ENCODE data around the gene PCMTD2. TPM values are rescaled to one million over a fixed set of nuclear protein-coding genes. Genes with fewer than 3 reads are reported as not detected.

Gene PCMTD2
- total and polyA plus RNA-seq, 2 experiments from 2014 or later, result 33.8 to 76.1 TPM

DNA sequence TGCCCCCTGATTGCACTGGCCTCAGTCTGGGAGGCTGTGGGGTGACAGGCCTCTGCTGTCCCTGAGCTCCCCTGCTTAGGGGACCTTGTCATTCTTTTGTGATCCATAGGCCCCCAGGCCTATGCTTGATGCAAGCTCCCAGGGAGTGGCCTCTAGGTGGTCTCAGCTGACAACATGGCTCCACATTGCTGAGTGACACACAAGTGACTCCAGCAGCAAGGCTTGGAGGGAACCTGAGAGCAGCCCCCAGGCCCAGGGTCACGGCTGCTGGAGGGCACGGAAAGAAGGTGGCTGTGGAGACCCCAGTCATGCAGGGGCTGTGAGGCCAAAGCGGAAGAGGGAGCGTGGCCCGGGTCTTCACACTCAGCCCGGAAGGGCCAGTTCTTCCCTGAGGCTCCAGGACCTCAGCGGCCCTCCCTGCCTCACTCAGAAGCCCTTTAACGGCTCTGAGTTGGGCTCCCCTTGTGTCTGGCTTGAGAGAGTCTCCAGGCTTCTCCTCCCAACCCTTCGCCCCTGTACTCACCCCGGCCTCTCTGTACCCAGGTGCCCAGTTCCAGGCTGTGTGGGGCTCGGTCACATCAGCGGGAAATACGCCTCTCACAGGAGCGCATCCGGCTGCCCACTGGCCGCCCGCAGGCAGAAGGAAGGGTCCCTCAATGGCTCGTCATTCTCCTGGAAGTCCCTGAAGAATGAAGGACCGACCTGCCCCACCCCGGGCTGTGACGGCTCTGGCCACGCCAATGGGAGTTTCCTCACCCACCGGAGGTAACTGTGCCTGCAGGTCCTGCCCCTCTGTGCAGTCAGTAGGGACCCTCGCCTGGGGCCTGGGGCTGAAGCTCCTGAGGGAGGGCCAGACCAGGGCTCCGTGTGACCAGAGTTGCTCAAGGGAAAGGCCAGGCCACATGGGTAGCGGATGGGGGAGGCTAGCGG lies 23.7 kb upstream of the PCMTD2 start (continued):
- TF ChIP-seq, protein P1, sequence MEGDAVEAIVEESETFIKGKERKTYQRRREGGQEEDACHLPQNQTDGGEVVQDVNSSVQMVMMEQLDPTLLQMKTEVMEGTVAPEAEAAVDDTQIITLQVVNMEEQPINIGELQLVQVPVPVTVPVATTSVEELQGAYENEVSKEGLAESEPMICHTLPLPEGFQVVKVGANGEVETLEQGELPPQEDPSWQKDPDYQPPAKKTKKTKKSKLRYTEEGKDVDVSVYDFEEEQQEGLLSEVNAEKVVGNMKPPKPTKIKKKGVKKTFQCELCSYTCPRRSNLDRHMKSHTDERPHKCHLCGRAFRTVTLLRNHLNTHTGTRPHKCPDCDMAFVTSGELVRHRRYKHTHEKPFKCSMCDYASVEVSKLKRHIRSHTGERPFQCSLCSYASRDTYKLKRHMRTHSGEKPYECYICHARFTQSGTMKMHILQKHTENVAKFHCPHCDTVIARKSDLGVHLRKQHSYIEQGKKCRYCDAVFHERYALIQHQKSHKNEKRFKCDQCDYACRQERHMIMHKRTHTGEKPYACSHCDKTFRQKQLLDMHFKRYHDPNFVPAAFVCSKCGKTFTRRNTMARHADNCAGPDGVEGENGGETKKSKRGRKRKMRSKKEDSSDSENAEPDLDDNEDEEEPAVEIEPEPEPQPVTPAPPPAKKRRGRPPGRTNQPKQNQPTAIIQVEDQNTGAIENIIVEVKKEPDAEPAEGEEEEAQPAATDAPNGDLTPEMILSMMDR (conservative IDR thresholded peaks at IDR 0.05; ENCODE audit: low read depth in 2 of 2), result no peak
- TF ChIP-seq JUNB (IDR thresholded peaks at IDR 0.05; ENCODE audit: unreplicated experiment) (no peak), POLR2AphosphoS5 (IDR thresholded peaks at IDR 0.05; ENCODE audit: low read depth) (no peak), ZNF114 (CRISPR knock-in tag; IDR thresholded peaks at IDR 0.05) (no peak), ZNF331 (CRISPR knock-in tag; IDR thresholded peaks at IDR 0.05; ENCODE audit: low read depth) (no peak), NANOG (IDR thresholded peaks at IDR 0.05; ENCODE audit: borderline replicate concordance) (no peak), STAT1 (IDR thresholded peaks at IDR 0.05; ENCODE audit: unreplicated experiment) (no peak), EZH2phosphoT487 (IDR thresholded peaks at IDR 0.05; ENCODE audit: unreplicated experiment) (no peak)
- TF ChIP-seq, protein P2, sequence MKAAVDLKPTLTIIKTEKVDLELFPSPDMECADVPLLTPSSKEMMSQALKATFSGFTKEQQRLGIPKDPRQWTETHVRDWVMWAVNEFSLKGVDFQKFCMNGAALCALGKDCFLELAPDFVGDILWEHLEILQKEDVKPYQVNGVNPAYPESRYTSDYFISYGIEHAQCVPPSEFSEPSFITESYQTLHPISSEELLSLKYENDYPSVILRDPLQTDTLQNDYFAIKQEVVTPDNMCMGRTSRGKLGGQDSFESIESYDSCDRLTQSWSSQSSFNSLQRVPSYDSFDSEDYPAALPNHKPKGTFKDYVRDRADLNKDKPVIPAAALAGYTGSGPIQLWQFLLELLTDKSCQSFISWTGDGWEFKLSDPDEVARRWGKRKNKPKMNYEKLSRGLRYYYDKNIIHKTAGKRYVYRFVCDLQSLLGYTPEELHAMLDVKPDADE (IDR thresholded peaks at IDR 0.05), result no peak
- TF ChIP-seq, protein P3, sequence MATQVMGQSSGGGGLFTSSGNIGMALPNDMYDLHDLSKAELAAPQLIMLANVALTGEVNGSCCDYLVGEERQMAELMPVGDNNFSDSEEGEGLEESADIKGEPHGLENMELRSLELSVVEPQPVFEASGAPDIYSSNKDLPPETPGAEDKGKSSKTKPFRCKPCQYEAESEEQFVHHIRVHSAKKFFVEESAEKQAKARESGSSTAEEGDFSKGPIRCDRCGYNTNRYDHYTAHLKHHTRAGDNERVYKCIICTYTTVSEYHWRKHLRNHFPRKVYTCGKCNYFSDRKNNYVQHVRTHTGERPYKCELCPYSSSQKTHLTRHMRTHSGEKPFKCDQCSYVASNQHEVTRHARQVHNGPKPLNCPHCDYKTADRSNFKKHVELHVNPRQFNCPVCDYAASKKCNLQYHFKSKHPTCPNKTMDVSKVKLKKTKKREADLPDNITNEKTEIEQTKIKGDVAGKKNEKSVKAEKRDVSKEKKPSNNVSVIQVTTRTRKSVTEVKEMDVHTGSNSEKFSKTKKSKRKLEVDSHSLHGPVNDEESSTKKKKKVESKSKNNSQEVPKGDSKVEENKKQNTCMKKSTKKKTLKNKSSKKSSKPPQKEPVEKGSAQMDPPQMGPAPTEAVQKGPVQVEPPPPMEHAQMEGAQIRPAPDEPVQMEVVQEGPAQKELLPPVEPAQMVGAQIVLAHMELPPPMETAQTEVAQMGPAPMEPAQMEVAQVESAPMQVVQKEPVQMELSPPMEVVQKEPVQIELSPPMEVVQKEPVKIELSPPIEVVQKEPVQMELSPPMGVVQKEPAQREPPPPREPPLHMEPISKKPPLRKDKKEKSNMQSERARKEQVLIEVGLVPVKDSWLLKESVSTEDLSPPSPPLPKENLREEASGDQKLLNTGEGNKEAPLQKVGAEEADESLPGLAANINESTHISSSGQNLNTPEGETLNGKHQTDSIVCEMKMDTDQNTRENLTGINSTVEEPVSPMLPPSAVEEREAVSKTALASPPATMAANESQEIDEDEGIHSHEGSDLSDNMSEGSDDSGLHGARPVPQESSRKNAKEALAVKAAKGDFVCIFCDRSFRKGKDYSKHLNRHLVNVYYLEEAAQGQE (IDR thresholded peaks at IDR 0.05; ENCODE audit: unreplicated experiment), result no peak

DNA sequence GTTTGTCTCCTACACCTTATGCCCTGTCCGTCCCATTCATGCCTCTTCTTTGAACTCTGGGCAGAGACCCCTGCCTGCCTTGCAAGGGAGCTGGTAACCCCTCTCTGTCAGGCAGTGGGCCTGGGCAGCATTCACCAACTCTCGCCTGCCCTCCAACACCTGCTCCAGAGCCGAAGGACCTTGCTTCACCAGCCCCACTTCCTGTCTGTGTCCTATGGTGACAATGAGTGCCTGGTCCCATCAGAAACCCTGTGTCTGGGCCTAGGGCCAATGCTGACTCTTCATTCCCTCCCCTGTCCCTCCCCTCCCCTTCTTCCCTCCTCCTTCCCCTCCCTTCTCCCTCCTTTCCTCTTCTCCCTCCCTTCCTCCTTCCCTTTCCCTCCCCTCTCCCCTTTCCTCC lies 22.8 kb upstream of the PCMTD2 start:
- Histone ChIP-seq H3K9me2 (ENCODE audit: insufficient read depth) (no peaks in the 10 kb centered on the region), H3F3A (replicated peaks; ENCODE audit: low read depth) (no peaks in the 10 kb centered on the region), H3K79me2 (replicated peaks; ENCODE audit: insufficient read depth) (no peaks in the 10 kb centered on the region), H3K27me3 (ENCODE audit: insufficient read depth) (no peaks in the 10 kb centered on the region), H2AFZ (no peak overlapping the region), H3K27ac (ENCODE audit: low read depth) (no peak overlapping the region), H3K4me1 (ENCODE audit: insufficient read depth) (0 out of 2 replicates have a peak, but pooled peaks cover 3% of the 10 kb centered on the region), H3K4me3 (no peak overlapping the region), H4K20me1 (replicated peaks; ENCODE audit: insufficient read depth) (no peaks in the 10 kb centered on the region), H3K4me2 (no peak overlapping the region), H3K36me3 (ENCODE audit: insufficient read depth) (no peaks in the 10 kb centered on the region)
- H3K4me1 Mint-ChIP-seq, result peaks cover 4% of the 10 kb centered on the region; the same call in 2 of the 3 replicates
- ATAC-seq, result no peak
- peaks cover 3% of the 10 kb centered on the region for H3K27me3 Mint-ChIP-seq (ENCODE audit: insufficient read depth, low read depth, poor library complexity)
- peaks cover 23% of the 10 kb centered on the region for H3K36me3 Mint-ChIP-seq (ENCODE audit: low read depth)
- DNase-seq (ENCODE audit: low spot score), result no peak
- H3K4me3 Mint-ChIP-seq, result no peak overlapping the region
- peaks cover 33% of the 10 kb centered on the region for H3K9me3 Mint-ChIP-seq
- H3K27ac Mint-ChIP-seq, result no peak overlapping the region
- TF ChIP-seq JUNB (IDR thresholded peaks at IDR 0.05; ENCODE audit: unreplicated experiment) (no peak), NANOG (IDR thresholded peaks at IDR 0.05; ENCODE audit: borderline replicate concordance) (no peak), EZH2phosphoT487 (IDR thresholded peaks at IDR 0.05; ENCODE audit: unreplicated experiment) (no peak)
- TF ChIP-seq, protein P1 (conservative IDR thresholded peaks at IDR 0.05; ENCODE audit: low read depth in 2 of 2), result no peak
